Thoracic aorta (tissue), 2 donors: ENCODE results near the gene MYT1. TPM values are rescaled to one million over a fixed set of nuclear protein-coding genes. Genes with fewer than 3 reads are reported as not detected.

Source experiments
- ATAC-seq: fragments of 150-250 bp; one replicate; pipeline ENCODE4 v1.8.0; 2017; ENCODE audit warnings: low read depth; ENCODE audit not compliant: insufficient number of reproducible peaks, low FRiP score
- DNase-seq: peaks from one replicate; pipeline ENCODE4 v3.0.0-alpha.2; 2020; ENCODE audit warnings: low spot score
- H3K27ac ChIP-seq, 2 donors: fragments of 200-600 bp; sonication (generic); 1 replicate in 1 of 2; 2 replicates in 1 of 2; pipeline ENCODE4 v1.5.1; 2016; ENCODE audit warnings: mild to moderate bottlenecking in 2 of 2, moderate library complexity in 2 of 2
- H3K27me3 ChIP-seq: fragments of 200-600 bp; sonication (generic); replicated peaks from 2 replicates; pipeline ENCODE4 v1.6.0; 2016; ENCODE audit warnings: mild to moderate bottlenecking; ENCODE audit not compliant: insufficient read depth
- H3K36me3 ChIP-seq: fragments of 200-600 bp; sonication (generic); one replicate; pipeline ENCODE4 v1.5.1; 2016
- H3K4me1 ChIP-seq, 2 donors: fragments of 200-600 bp; sonication (generic); 1 replicate in 1 of 2; 2 replicates in 1 of 2; pipeline versions ENCODE4 v1.5.1 to v1.6.0; 2016; ENCODE audit warnings: low read depth in 2 of 2, mild to moderate bottlenecking in 1 of 2; ENCODE audit not compliant: control insufficient read depth in 1 of 2
- H3K4me3 ChIP-seq: fragments of 200-600 bp; sonication (generic); 2 replicates; pipeline ENCODE4 v1.5.1; 2016; ENCODE audit warnings: mild to moderate bottlenecking
- H3K9me3 ChIP-seq: fragments of 200-600 bp; sonication (generic); 2 replicates; pipeline ENCODE4 v1.5.1; 2016
- CTCF ChIP-seq: fragments of 200-600 bp; sonication (generic); IDR thresholded peaks from one replicate; pipeline ENCODE4 v1.5.1; 2019; ENCODE audit warnings: antibody characterized with exemption
- total RNA-seq, 2 donors: library from RNA; depleted of rRNA; stranded (reverse); fragments of >200 nt; gene quantifications; one replicate each; pipeline versions ENCODE4 v1.1.0 to v1.2.3, GENCODE V29; 2016

The MYT1 gene
- total RNA-seq, 2 donors from 2014 or later: not detected

DNA sequence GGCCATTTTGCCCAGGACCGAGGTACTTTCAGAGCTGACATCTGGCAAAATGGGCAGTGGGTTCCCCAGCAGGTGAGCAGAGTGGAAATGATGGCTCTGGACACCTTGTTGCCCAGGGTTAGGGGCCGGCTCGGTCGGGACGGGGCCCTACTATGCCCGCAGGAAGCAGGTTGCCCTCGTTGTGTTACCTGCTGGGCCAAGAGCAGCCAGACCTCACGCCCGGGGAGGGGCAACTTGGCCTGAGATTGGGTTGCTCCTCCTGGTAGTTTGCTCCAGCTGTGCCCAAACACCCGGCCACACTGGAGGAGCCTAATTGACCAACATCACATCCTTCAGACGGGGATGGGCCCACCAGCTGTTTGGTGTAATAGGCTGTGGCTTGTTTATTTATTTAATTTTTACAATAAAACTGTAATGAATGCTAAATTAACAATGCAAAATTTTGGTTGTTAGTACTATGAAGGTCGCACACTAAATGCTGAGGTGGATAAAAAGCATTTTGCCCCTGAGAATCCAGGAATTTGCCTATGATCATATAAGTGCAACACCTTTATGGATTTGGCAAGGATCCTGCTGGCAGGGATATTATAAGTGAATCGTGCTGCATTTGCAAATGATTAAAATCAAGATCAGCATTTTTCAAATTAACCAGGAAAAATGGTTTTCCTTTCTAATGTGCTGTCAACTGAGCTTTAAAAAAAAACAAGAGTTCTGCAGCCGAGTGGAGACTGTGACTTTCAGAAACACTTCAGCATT, 64.7 kb downstream of the MYT1 start:
- no peaks in the 10 kb centered on the region for H3K9me3 ChIP-seq
- TF ChIP-seq CTCF: no peak

GRCh38 chr20:64229507-64230061, 65.3 kb downstream of the MYT1 start:
- no peak for TF ChIP-seq CTCF
- ATAC-seq (no peak), DNase-seq (no peak)
- H3K36me3 ChIP-seq: no peaks in the 10 kb centered on the region
- H3K9me3 ChIP-seq: no peaks in the 10 kb centered on the region
- H3K4me3 ChIP-seq: no peak overlapping the region
- no peak overlapping the region for H3K27ac ChIP-seq
- H3K4me1 ChIP-seq: no peaks in the 10 kb centered on the region
- H3K27me3 ChIP-seq: no peaks in the 10 kb centered on the region

More for the DNA sequence above, 64.7 kb downstream of the MYT1 start:
- no peak overlapping the region for H3K4me3 ChIP-seq
- H3K36me3 ChIP-seq: no peaks in the 10 kb centered on the region
- no peaks in the 10 kb centered on the region for H3K4me1 ChIP-seq
- no peak overlapping the region for H3K27ac ChIP-seq
- no peaks in the 10 kb centered on the region for H3K27me3 ChIP-seq
- no peak for ATAC-seq
- no peak for DNase-seq

DNA sequence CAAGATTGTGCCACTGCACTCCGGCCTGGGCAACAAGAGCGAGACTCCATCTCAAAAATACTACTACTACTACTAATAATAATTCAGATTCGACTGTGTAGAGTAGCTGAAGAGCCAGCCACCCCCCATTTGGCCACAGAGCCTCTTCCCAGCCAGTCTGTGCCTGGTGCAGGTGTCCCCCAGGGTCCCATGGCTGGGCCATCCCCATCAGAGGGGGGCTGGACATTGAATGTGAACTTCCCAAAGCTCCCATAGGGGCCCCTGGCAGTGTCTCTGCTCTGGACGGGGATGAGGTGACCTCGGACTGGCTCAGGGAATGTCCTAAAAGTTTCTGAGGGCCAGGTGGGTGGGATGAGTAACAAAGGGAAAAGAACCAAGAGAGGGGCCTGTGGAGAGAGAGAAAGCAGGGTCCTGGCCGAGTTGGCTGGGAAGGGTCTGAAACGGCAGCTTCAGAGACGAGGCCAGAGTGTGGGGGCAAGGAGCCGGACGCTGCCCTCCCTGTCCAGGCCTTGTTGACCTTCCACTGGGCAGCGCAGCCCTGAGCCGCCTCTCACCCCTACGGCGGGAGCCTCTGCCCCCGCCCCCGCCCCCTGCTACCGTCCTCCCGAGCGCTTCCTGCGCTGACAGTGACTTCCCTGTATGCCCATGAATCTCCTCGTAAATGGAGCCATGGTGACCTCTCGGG, 66.4 kb downstream of the MYT1 start:
- TF ChIP-seq CTCF: no peak
- H3K4me3 ChIP-seq: no peak overlapping the region
- no peak overlapping the region for H3K27ac ChIP-seq
- ATAC-seq (no peak), DNase-seq (no peak)
- no peaks in the 10 kb centered on the region for H3K4me1 ChIP-seq
- no peaks in the 10 kb centered on the region for H3K36me3 ChIP-seq
- no peaks in the 10 kb centered on the region for H3K27me3 ChIP-seq
- no peaks in the 10 kb centered on the region for H3K9me3 ChIP-seq

DNA sequence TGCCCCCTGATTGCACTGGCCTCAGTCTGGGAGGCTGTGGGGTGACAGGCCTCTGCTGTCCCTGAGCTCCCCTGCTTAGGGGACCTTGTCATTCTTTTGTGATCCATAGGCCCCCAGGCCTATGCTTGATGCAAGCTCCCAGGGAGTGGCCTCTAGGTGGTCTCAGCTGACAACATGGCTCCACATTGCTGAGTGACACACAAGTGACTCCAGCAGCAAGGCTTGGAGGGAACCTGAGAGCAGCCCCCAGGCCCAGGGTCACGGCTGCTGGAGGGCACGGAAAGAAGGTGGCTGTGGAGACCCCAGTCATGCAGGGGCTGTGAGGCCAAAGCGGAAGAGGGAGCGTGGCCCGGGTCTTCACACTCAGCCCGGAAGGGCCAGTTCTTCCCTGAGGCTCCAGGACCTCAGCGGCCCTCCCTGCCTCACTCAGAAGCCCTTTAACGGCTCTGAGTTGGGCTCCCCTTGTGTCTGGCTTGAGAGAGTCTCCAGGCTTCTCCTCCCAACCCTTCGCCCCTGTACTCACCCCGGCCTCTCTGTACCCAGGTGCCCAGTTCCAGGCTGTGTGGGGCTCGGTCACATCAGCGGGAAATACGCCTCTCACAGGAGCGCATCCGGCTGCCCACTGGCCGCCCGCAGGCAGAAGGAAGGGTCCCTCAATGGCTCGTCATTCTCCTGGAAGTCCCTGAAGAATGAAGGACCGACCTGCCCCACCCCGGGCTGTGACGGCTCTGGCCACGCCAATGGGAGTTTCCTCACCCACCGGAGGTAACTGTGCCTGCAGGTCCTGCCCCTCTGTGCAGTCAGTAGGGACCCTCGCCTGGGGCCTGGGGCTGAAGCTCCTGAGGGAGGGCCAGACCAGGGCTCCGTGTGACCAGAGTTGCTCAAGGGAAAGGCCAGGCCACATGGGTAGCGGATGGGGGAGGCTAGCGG, 67.6 kb downstream of the MYT1 start:
- TF ChIP-seq CTCF: no peak

More for the DNA sequence above, 67.6 kb downstream of the MYT1 start:
- ATAC-seq (no peak), DNase-seq (no peak)
- H3K27ac ChIP-seq: no peak overlapping the region
- H3K4me1 ChIP-seq: no peaks in the 10 kb centered on the region
- H3K27me3 ChIP-seq: no peaks in the 10 kb centered on the region
- H3K9me3 ChIP-seq: no peaks in the 10 kb centered on the region
- H3K36me3 ChIP-seq: no peaks in the 10 kb centered on the region
- H3K4me3 ChIP-seq: no peak overlapping the region
